ENCODE results near the gene NCAM2.

Gene NCAM2

GRCh38 chr21:20997636-20998455, at the start of gene NCAM2:
NCAM2 (plus strand) TSS chr21:20998409.
- peak; percentile 85 for DNase-seq (ENCODE audit: low read depth)

GRCh38 chr21:20949884-20950283, 48.3 kb upstream of the NCAM2 start:
- DNase-seq (ENCODE audit: low read depth): no peak

- no peak for DNase-seq (ENCODE audit: low read depth)
Measured at GRCh38 chr21:20965816-20966215, 32.4 kb upstream of the NCAM2 start.

GRCh38 chr21:20968391-20968790, 29.8 kb upstream of the NCAM2 start:
- DNase-seq (ENCODE audit: low read depth): peak; percentile 38

GRCh38 chr21:20970691-20971090, 27.5 kb upstream of the NCAM2 start:
- DNase-seq (ENCODE audit: low read depth): no peak

- DNase-seq (ENCODE audit: low read depth): peak; percentile 81
Measured at GRCh38 chr21:20971296-20971921, 26.8 kb upstream of the NCAM2 start.

GRCh38 chr21:20994790-20995189, 3.4 kb upstream of the NCAM2 start:
- no peak for DNase-seq (ENCODE audit: low read depth)

GRCh38 chr21:20996421-20997310, 1.5 kb upstream of the NCAM2 start:
- DNase-seq (ENCODE audit: low read depth): peak; percentile 54

GRCh38 chr21:20997311-20997635, 936 bp upstream of the NCAM2 start:
- no peak for DNase-seq (ENCODE audit: low read depth)

- DNase-seq (ENCODE audit: low read depth): no peak
Measured at GRCh38 chr21:20998456-20998789, 214 bp downstream of the NCAM2 start.

GRCh38 chr21:20998886-20999285, 677 bp downstream of the NCAM2 start:
- DNase-seq (ENCODE audit: low read depth): no peak

GRCh38 chr21:20999659-21000058, 1.4 kb downstream of the NCAM2 start:
- peak; percentile 72 for DNase-seq (ENCODE audit: low read depth)

GRCh38 chr21:21000591-21001175, 2.5 kb downstream of the NCAM2 start:
- DNase-seq (ENCODE audit: low read depth): no peak

- no peak for DNase-seq (ENCODE audit: low read depth)
Measured at GRCh38 chr21:21001591-21002100, 3.4 kb downstream of the NCAM2 start.

- DNase-seq (ENCODE audit: low read depth): no peak
Measured at GRCh38 chr21:21002153-21002552, 3.9 kb downstream of the NCAM2 start.

GRCh38 chr21:21003701-21004100, 5.5 kb downstream of the NCAM2 start:
- DNase-seq (ENCODE audit: low read depth): peak; percentile 70

- peak; percentile 72 for DNase-seq (ENCODE audit: low read depth)
Measured at GRCh38 chr21:21007606-21008005, 9.4 kb downstream of the NCAM2 start.

- no peak for DNase-seq (ENCODE audit: low read depth)
Measured at GRCh38 chr21:21010228-21010627, 12.0 kb downstream of the NCAM2 start.

GRCh38 chr21:21010698-21011097, 12.5 kb downstream of the NCAM2 start:
- no peak for DNase-seq (ENCODE audit: low read depth)

- no peak for DNase-seq (ENCODE audit: low read depth)
Measured at GRCh38 chr21:21018821-21019220, 20.6 kb downstream of the NCAM2 start.

- DNase-seq (ENCODE audit: low read depth): peak; percentile 57
Measured at GRCh38 chr21:21019681-21020080, 21.5 kb downstream of the NCAM2 start.

- DNase-seq (ENCODE audit: low read depth): no peak
Measured at GRCh38 chr21:21025742-21026141, 27.5 kb downstream of the NCAM2 start.
